Panc1 (cell line): ENCODE measurements around the gene HSPB9.

ENCODE experiments used
- SIN3A ChIP-seq: IDR thresholded peaks from 2 replicates; pipeline ENCODE4 v1.6.1; 2012; ENCODE audit warnings: low read depth, mild to moderate bottlenecking, low read length, moderate library complexity, borderline replicate concordance; ENCODE audit not compliant: insufficient read depth
- TF ChIP-seq, protein P1 (sequence below): fragments of 450-650 bp; IDR thresholded peaks from 2 replicates; pipeline ENCODE4 v1.5.1; 2017; ENCODE audit warnings: mild to moderate bottlenecking

DNA sequence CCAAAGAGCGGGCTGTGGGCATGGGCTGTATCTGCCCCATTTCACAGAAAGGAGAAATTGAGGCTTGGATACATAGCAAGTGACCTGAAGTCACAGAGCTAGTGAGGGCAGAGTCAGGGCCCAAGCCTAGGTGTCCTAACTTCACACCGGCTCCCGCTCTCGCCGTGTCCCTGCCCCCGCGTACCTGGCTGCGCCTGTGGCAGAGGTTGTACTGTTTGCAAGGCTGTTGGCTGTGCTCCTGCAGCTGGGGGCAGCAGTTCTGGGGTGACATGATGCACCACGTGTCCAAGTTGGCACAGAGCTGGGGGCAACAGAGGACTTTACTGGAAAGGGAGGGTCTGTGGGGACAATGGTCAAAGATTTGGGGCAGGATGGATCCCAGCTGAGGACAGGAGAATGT is 13.5 kb upstream of the HSPB9 start:
- TF ChIP-seq, protein P1, sequence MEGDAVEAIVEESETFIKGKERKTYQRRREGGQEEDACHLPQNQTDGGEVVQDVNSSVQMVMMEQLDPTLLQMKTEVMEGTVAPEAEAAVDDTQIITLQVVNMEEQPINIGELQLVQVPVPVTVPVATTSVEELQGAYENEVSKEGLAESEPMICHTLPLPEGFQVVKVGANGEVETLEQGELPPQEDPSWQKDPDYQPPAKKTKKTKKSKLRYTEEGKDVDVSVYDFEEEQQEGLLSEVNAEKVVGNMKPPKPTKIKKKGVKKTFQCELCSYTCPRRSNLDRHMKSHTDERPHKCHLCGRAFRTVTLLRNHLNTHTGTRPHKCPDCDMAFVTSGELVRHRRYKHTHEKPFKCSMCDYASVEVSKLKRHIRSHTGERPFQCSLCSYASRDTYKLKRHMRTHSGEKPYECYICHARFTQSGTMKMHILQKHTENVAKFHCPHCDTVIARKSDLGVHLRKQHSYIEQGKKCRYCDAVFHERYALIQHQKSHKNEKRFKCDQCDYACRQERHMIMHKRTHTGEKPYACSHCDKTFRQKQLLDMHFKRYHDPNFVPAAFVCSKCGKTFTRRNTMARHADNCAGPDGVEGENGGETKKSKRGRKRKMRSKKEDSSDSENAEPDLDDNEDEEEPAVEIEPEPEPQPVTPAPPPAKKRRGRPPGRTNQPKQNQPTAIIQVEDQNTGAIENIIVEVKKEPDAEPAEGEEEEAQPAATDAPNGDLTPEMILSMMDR, result no peak
- TF ChIP-seq SIN3A, result no peak
